ENCODE data around the gene AP2B1. TPM values are rescaled to one million over a fixed set of nuclear protein-coding genes. Genes with fewer than 3 reads are reported as not detected.

AP2B1 gene
- total and polyA plus RNA-seq, 9 of the 15 experiments (the other 6 are each of a cell fraction or from before 2014, with no cell fraction given), result 60.1 to 287 (median 105) TPM

DNA sequence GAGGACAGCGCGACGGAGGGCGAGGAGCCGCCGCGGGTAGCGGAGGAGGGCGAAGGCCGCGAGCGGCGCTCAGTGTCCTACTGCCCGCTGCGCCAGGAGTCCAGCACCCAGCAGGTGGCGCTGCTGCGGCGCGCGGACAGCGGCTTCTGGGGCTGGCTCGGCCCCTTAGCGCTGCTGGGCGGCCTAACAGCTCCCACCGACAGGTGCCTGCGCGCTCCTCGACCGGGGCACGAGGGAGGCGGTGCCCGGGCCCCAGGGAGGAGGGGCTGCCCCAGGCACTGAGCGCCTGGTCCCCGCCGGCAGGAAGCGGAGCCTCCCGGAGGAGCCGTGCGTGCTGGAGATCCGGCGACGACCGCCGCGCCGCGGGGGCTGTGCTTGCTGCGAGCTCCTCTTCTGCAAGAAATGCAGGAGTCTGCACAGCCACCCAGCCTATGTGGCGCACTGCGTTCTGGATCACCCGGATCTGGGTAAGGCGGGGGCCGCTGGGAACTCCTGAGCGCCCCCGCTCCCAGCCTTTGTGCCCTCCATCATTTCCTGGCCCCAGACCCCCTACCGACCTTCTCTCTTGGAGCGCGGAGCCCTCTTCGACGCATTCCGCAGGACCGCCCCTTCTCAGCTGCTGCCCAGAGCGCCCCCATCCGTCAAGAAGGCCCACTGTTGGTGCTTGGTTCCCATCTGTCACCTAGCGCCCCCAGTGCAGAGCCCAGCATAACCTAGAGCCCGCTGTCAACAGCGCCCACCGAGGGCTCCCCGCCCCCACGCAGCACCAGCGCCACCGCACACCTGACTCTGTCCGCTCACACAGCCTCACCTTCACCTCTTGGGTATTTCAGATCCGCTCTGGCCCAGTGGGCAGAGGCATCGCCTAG lies 177.2 kb downstream of the AP2B1 start (continued):
- TF ChIP-seq XRCC4 (IDR thresholded peaks at IDR 0.05; ENCODE audit: extremely low read depth, insufficient read depth, insufficient read length), result no peak
- TF ChIP-seq, protein P1, sequence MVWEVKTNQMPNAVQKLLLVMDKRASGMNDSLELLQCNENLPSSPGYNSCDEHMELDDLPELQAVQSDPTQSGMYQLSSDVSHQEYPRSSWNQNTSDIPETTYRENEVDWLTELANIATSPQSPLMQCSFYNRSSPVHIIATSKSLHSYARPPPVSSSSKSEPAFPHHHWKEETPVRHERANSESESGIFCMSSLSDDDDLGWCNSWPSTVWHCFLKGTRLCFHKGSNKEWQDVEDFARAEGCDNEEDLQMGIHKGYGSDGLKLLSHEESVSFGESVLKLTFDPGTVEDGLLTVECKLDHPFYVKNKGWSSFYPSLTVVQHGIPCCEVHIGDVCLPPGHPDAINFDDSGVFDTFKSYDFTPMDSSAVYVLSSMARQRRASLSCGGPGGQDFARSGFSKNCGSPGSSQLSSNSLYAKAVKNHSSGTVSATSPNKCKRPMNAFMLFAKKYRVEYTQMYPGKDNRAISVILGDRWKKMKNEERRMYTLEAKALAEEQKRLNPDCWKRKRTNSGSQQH (CRISPR knock-in tag; IDR thresholded peaks at IDR 0.05), result no peak
- TF ChIP-seq MCM7 (IDR thresholded peaks at IDR 0.05), result no peak
- no peak for TF ChIP-seq ZNF212 (CRISPR knock-in tag; IDR thresholded peaks at IDR 0.05)
- TF ChIP-seq TEAD2 (tag; IDR thresholded peaks at IDR 0.05), result no peak
- no peak for TF ChIP-seq HDAC6 (IDR thresholded peaks at IDR 0.05; ENCODE audit: low read depth, low read length)
- no peak for TF ChIP-seq SETDB1 (IDR thresholded peaks at IDR 0.05; ENCODE audit: low read length)
- TF ChIP-seq HES1 (IDR thresholded peaks at IDR 0.05; ENCODE audit: low read depth), result no peak
- no peak for TF ChIP-seq ZNF175 (CRISPR knock-in tag; IDR thresholded peaks at IDR 0.05; ENCODE audit: low read depth)
- TF ChIP-seq ZNF239 (CRISPR knock-in tag; IDR thresholded peaks at IDR 0.05), result no peak
- peak; percentile 43; the same call in 1 of the 2 replicates for TF ChIP-seq JUND (IDR thresholded peaks at IDR 0.05; ENCODE audit: borderline replicate concordance, low read depth, low read length)
- no peak; the same call in 2 of the 3 replicates for TF ChIP-seq JUND (tag; IDR thresholded peaks at IDR 0.05; ENCODE audit: borderline replicate concordance, low read depth, low read length)
- no peak for TF ChIP-seq TFE3 (CRISPR knock-in tag; IDR thresholded peaks at IDR 0.05)
- TF ChIP-seq ASH1L (IDR thresholded peaks at IDR 0.05; ENCODE audit: borderline replicate concordance, low read depth, partially characterized antibody), result no peak
- TF ChIP-seq, protein P2, sequence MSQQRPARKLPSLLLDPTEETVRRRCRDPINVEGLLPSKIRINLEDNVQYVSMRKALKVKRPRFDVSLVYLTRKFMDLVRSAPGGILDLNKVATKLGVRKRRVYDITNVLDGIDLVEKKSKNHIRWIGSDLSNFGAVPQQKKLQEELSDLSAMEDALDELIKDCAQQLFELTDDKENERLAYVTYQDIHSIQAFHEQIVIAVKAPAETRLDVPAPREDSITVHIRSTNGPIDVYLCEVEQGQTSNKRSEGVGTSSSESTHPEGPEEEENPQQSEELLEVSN (IDR thresholded peaks at IDR 0.05; ENCODE audit: borderline replicate concordance in 1 of 2, extremely low read depth in 1 of 2, insufficient read depth in 1 of 2, insufficient read length in 1 of 2, low read depth in 1 of 2, low read length in 1 of 2, poor library complexity in 1 of 2, severe bottlenecking in 1 of 2), result peak; percentile 79 to 90
- TF ChIP-seq ZBTB5 (IDR thresholded peaks at IDR 0.05), result no peak
- no peak for TF ChIP-seq ZC3H11A (IDR thresholded peaks at IDR 0.05; ENCODE audit: low read depth, low read length)
- no peak for TF ChIP-seq STAT5B (CRISPR knock-in tag; IDR thresholded peaks at IDR 0.05)
- TF ChIP-seq ZNF589 (CRISPR knock-in tag; IDR thresholded peaks at IDR 0.05; ENCODE audit: low read depth), result no peak
- TF ChIP-seq RB1 (IDR thresholded peaks at IDR 0.05; ENCODE audit: low read depth), result peak; percentile 93

Measured in K562 (cell line).